HG03575 (cell line): Measurements from ENCODE around the gene PLAGL1.

ENCODE experiments used
- ATAC-seq: cut with Tn5 transposase; IDR thresholded peaks from one replicate; pipeline ENCODE4 v1.9.1; 2021; ENCODE audit not compliant: unreplicated experiment, insufficient number of reproducible peaks, low FRiP score; ENCODE audit errors: extremely low read depth

Gene PLAGL1

GRCh38 chr6:143901885-143902750 lies 105.9 kb downstream of the PLAGL1 start:
- ATAC-seq: peak; percentile 99

GRCh38 chr6:143900358-143900757 lies 107.7 kb downstream of the PLAGL1 start:
- no peak for ATAC-seq

- ATAC-seq: no peak
These were observed 111.8 kb downstream of the PLAGL1 start for GRCh38 chr6:143896126-143896860.

- ATAC-seq: no peak
These were observed 113.4 kb downstream of the PLAGL1 start for GRCh38 chr6:143894655-143895054.
